H1 (cell line): ENCODE measurements around the gene ANKS1A.

ENCODE experiments used
- TCF12 ChIP-seq: IDR thresholded peaks from 2 replicates; pipeline ENCODE4 v1.6.1; 2011; ENCODE audit warnings: low read depth, mild to moderate bottlenecking, low read length
- ZNF274 ChIP-seq: IDR thresholded peaks from 2 replicates; pipeline ENCODE4 v1.7.0; 2012; ENCODE audit warnings: low read length, borderline replicate concordance; ENCODE audit errors: extremely low read depth

DNA sequence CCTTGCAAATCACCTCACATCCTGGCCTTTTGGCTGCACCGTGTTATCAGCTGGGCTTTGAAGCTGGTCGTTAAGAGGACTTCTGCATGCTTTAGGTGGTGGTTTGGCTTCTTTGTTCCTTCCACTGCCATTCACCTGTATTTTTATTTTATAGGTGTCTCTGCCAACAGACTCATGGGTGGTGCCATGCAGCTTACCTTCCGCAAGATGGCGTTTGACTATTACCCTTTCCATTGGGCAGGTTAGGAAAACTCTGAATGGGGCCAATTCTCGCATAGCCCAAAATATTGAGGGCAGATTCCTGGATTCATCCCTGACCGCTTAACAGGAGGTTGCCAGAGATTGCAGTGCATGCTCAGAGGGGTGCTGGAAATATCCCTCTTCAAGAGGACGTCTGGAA lies 33.6 kb upstream of the ANKS1A start:
- TF ChIP-seq ZNF274 (no peak), TCF12 (no peak)
